B cell (primary cell): ENCODE measurements around the gene SOHLH2. TPM values are rescaled to one million over a fixed set of nuclear protein-coding genes. Genes with fewer than 3 reads are reported as not detected.

Experiments
- ATAC-seq: fragments of 200-7000 bp; cut with Tn5 transposase; one replicate; pipeline ENCODE4 v1.10.0; 2021; ENCODE audit warnings: low read depth, mild to moderate bottlenecking, moderate number of reproducible peaks, moderate library complexity
- CTCF ChIA-PET: fragments of 350-600 bp; sonication (Branson Sonifier 250); formaldehyde crosslinking; loops from one replicate; lab custom pipeline; 2021; ENCODE audit warnings: antibody characterized with exemption, inconsistent platforms; lab: Charles Lee
- POLR2A ChIA-PET: fragments of 350-600 bp; sonication (Branson Sonifier 250); formaldehyde crosslinking; loops from one replicate; lab custom pipeline; 2021; ENCODE audit warnings: antibody characterized with exemption; lab: Charles Lee
- DNase-seq: peaks from one replicate; pipeline ENCODE4 v3.0.0; 2013
- H2AFZ ChIP-seq: 2 replicates; pipeline ENCODE4 v1.6.1; 2012; ENCODE audit warnings: mild to moderate bottlenecking, low read depth, low read length; ENCODE audit not compliant: insufficient read depth, poor library complexity, severe bottlenecking
- H3K27ac ChIP-seq, 2 donors: 1 replicate in 1 of 2; 2 replicates in 1 of 2; pipeline ENCODE4 v1.5.1; 2012 to 2013; ENCODE audit warnings: low read length in 2 of 2, mild to moderate bottlenecking in 2 of 2, moderate library complexity in 1 of 2
- H3K27me3 ChIP-seq, 4 experiments: fragments of 200-600 bp in 1 of 4; sonication (generic) in 1 of 4; replicated peaks in 1 of 4; 1 replicate in 2 of 4; 2 replicates in 2 of 4; pipeline versions ENCODE4 v1.6.1 to v1.7.0; 2013 to 2016; ENCODE audit warnings: low read length in 3 of 4, mild to moderate bottlenecking in 2 of 4, mixed read lengths in 1 of 4, moderate library complexity in 1 of 4; ENCODE audit not compliant: insufficient read depth in 4 of 4, control insufficient read depth in 3 of 4; ENCODE audit errors: control extremely low read depth in 1 of 4
- H3K36me3 ChIP-seq, 2 experiments: replicated peaks in 1 of 2; 1 replicate in 1 of 2; 2 replicates in 1 of 2; pipeline versions ENCODE4 v1.6.1 to v1.7.1; 2013; ENCODE audit warnings: low read length in 1 of 2; ENCODE audit not compliant: insufficient read depth in 2 of 2, control insufficient read depth in 1 of 2; ENCODE audit errors: control extremely low read depth in 1 of 2, extremely low read depth in 1 of 2
- H3K4me1 ChIP-seq, 2 donors: fragments of 200-600 bp in 1 of 2; sonication (generic) in 1 of 2; 1 replicate in 1 of 2; 2 replicates in 1 of 2; pipeline versions ENCODE4 v1.5.1 to v1.6.1; 2013 to 2017; ENCODE audit warnings: low read length in 2 of 2; ENCODE audit not compliant: control insufficient read depth in 2 of 2, insufficient read depth in 2 of 2
- H3K4me2 ChIP-seq: replicated peaks from 2 replicates; pipeline ENCODE3; 2012; ENCODE audit warnings: mild to moderate bottlenecking, low read depth, low read length; ENCODE audit not compliant: poor library complexity, severe bottlenecking
- H3K4me3 ChIP-seq, 5 experiments: fragments of 200-600 bp in 1 of 5; sonication (generic) in 1 of 5; 1 replicate in 3 of 5; 2 replicates in 2 of 5; pipeline versions ENCODE4 v1.5.1 to v1.7.0; 2011 to 2016; ENCODE audit warnings: low read length in 4 of 5, mild to moderate bottlenecking in 4 of 5, low read depth in 2 of 5, control low read depth in 1 of 5, moderate library complexity in 1 of 5; ENCODE audit not compliant: insufficient read depth in 1 of 5; ENCODE audit errors: control extremely low read depth in 1 of 5, extremely low read depth in 1 of 5
- H3K79me2 ChIP-seq: fragments of 200-600 bp; sonication (generic); one replicate; pipeline ENCODE4 v1.6.0; 2016; ENCODE audit warnings: low read length; ENCODE audit not compliant: control insufficient read depth, insufficient read depth
- H3K9ac ChIP-seq: fragments of 200-600 bp; sonication (generic); 2 replicates; pipeline ENCODE4 v1.6.1; 2017; ENCODE audit warnings: mild to moderate bottlenecking, low read length, moderate library complexity
- H3K9me3 ChIP-seq, 3 donors: one replicate each; pipeline versions ENCODE4 v1.6.1 to v1.7.1; 2013; ENCODE audit warnings: low read length in 2 of 3; ENCODE audit not compliant: control insufficient read depth in 2 of 3, insufficient read depth in 1 of 3; ENCODE audit errors: control extremely low read depth in 1 of 3
- H4K20me1 ChIP-seq: 2 replicates; pipeline ENCODE4 v1.6.0; 2012; ENCODE audit warnings: mild to moderate bottlenecking, low read length; ENCODE audit not compliant: insufficient read depth, control insufficient read depth, poor library complexity, severe bottlenecking
- H3K27ac Mint-ChIP-seq: one replicate; pipeline ENCODE4 v1.8.0; 2021; ENCODE audit warnings: mixed read lengths
- H3K27me3 Mint-ChIP-seq: one replicate; pipeline ENCODE4 v1.8.0; 2021; ENCODE audit warnings: mixed read lengths
- H3K4me1 Mint-ChIP-seq: one replicate; pipeline ENCODE4 v1.8.0; 2021; ENCODE audit warnings: mixed read lengths
- H3K4me3 Mint-ChIP-seq: one replicate; pipeline ENCODE4 v1.8.0; 2021; ENCODE audit warnings: mixed read lengths
- H3K9me3 Mint-ChIP-seq: one replicate; pipeline ENCODE4 v1.8.0; 2022; ENCODE audit warnings: mixed read lengths; ENCODE audit not compliant: insufficient read depth
- CTCF ChIP-seq: fragments of 200-600 bp; IDR thresholded peaks from one replicate; pipeline ENCODE4 v1.8.0; 2022; ENCODE audit warnings: antibody characterized with exemption, mild to moderate bottlenecking
- EZH2 ChIP-seq: IDR thresholded peaks from 2 replicates; pipeline ENCODE4 v1.6.1; 2012; ENCODE audit warnings: borderline replicate concordance, low read depth, mild to moderate bottlenecking, moderate library complexity, low read length; ENCODE audit not compliant: insufficient read depth, poor library complexity, severe bottlenecking
- WGBS: methylation state at CpG from one replicate; pipeline ENCODE4 v1.1.5; 2013; ENCODE audit warnings: missing lambda C conversion rate; ENCODE audit not compliant: insufficient coverage; 5-methylcytosine and 5-hydroxymethylcytosine counted together
- intact Hi-C: fragments of 100-400 bp; cut with micrococcal nuclease; formaldehyde crosslinking; loops from one replicate; pipeline ENCODE4 v1.10.0; 2022
- polyA plus RNA-seq: library from polyadenylated mRNA; depleted of rRNA; stranded (reverse); fragments of >200 nt; gene quantifications from 2 replicates; pipeline ENCODE4 v1.2.3, GENCODE V29; 2012
- total RNA-seq, 2 donors: library from RNA; stranded (reverse); fragments of 120-200 nt in 1 of 2; gene quantifications; 1 replicate in 1 of 2; 2 replicates in 1 of 2; pipeline versions ENCODE4 v1.2.3 to v1.2.4, GENCODE V29; 2013 to 2022

SOHLH2 gene
- total and polyA plus RNA-seq, 2 donors (not counting 1 experiment from before 2014, with no cell fraction given) = not detected

GRCh38 chr13:36158611-36159010 is 55.7 kb downstream of the SOHLH2 start:
- H3K9me3 ChIP-seq = peaks cover 0 to 6% (median 0%) of the 10 kb centered on the region in 3 donors
- DNase-seq = no peak
- no peaks in the 10 kb centered on the region for H3K36me3 ChIP-seq
- CTCF ChIA-PET = no interaction called here
- no peak overlapping the region for H3K27ac Mint-ChIP-seq
- H3K4me1 Mint-ChIP-seq = no peaks in the 10 kb centered on the region
- H3K27me3 ChIP-seq = peaks cover 0 to 5% (median 0%) of the 10 kb centered on the region in 4 experiments
- no CpG with 5 or more reads among the region's 4 CpGs for whole genome bisulfite sequencing
- no peak overlapping the region for H2AFZ ChIP-seq
- no peak for ATAC-seq
- H3K4me1 ChIP-seq = no peaks in the 10 kb centered on the region
- H3K9me3 Mint-ChIP-seq = no peaks in the 10 kb centered on the region
- H3K4me3 Mint-ChIP-seq = no peak overlapping the region
- intact Hi-C loops = no loop called here
- H3K79me2 ChIP-seq = no peaks in the 10 kb centered on the region
- POLR2A ChIA-PET = no interaction called here
- H3K27ac ChIP-seq = no peak overlapping the region
- H3K4me3 ChIP-seq = no peak overlapping the region
- H4K20me1 ChIP-seq = no peaks in the 10 kb centered on the region
- H3K9ac ChIP-seq = no peak overlapping the region
- H3K27me3 Mint-ChIP-seq = peaks cover 5% of the 10 kb centered on the region
- H3K4me2 ChIP-seq = no peak overlapping the region
- TF ChIP-seq CTCF (no peak), EZH2 (no peak)

GRCh38 chr13:36157480-36157879 is 56.9 kb downstream of the SOHLH2 start:
- no peaks in the 10 kb centered on the region for H4K20me1 ChIP-seq
- H3K4me2 ChIP-seq = no peak overlapping the region
- H3K27ac ChIP-seq = no peak overlapping the region
- no peak overlapping the region for H2AFZ ChIP-seq
- peaks cover 0 to 8% (median 0%) of the 10 kb centered on the region in 3 donors for H3K9me3 ChIP-seq
- H3K4me1 ChIP-seq = no peaks in the 10 kb centered on the region
- peaks cover 5% of the 10 kb centered on the region for H3K27me3 Mint-ChIP-seq
- intact Hi-C loops = no loop called here
- no peak overlapping the region for H3K4me3 Mint-ChIP-seq
- H3K4me3 ChIP-seq = no peak overlapping the region
- WGBS = no CpG with 5 or more reads among the region's 1 CpG
- peaks cover 0 to 5% (median 0%) of the 10 kb centered on the region in 4 experiments for H3K27me3 ChIP-seq
- H3K9ac ChIP-seq = no peak overlapping the region
- H3K36me3 ChIP-seq = no peaks in the 10 kb centered on the region
- ChIA-PET POLR2A (no interaction called here), CTCF (no interaction called here)
- no peak for ATAC-seq
- H3K79me2 ChIP-seq = no peaks in the 10 kb centered on the region
- no peaks in the 10 kb centered on the region for H3K9me3 Mint-ChIP-seq
- DNase-seq = no peak
- no peaks in the 10 kb centered on the region for H3K4me1 Mint-ChIP-seq
- no peak overlapping the region for H3K27ac Mint-ChIP-seq
- TF ChIP-seq CTCF (no peak), EZH2 (no peak)
